CD4-positive, alpha-beta T cell treated with Interleukin-15 for 1 hour (primary cell): ENCODE measurements around the gene DPY19L3.
"Not testable (repeated sequence)": the region's sequence is repeated elsewhere in the genome, so short reads cannot be mapped to it uniquely, and the experiment has no call there.

ENCODE experiments used
- DNase-seq: peaks from one replicate; pipeline ENCODE4 v3.0.0-alpha.2; 2020

DPY19L3 gene

DNA sequence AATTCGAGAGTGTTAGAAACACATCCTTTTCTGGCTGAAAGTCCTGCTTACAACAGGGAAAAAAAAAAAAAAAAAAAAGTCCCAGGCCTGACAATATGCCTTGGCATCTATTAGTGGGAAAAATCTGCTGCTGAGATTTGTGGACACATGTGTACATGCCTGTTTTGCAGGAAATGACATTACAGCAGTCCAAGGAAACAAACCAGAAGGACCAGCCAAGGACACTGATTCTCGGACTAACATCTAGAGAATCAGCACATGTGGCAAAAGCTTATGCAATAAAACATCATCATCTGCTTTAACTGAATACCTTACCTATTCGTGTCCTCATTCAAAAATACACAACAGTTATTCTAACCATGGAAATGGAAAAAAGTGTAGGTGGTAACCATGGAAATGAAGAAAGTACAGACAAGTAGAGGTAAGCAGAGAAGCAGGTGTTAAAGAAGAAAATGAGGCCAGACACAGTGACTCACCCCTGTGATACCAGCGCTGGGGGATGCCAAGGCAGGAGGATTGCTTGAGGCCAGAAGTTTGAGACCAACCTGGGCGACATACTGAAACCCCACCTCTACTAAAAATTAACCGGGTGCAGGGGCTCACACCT is 9.4 kb upstream of the DPY19L3 start:
- DNase-seq = no peak

DNA sequence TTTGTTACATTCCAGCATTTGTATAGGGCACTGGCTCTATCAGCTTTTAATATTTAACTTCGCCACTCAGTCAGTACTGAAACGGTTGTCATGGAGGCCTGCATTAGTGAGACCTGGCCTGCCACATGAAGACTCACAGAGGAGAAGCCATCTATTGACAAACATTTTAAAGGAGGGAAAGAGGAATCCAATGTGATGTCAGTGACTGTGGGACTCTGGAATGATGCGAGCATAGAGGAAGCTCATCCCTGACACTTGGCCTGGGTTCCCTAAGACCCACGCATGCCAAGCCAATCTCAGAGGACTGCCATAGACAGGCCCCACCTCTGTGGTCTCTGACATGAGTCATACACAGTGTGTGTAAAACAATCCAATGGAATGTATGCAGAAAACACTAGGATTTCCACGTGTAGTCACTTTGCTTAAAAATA is 7.9 kb upstream of the DPY19L3 start:
- no peak for DNase-seq

DNA sequence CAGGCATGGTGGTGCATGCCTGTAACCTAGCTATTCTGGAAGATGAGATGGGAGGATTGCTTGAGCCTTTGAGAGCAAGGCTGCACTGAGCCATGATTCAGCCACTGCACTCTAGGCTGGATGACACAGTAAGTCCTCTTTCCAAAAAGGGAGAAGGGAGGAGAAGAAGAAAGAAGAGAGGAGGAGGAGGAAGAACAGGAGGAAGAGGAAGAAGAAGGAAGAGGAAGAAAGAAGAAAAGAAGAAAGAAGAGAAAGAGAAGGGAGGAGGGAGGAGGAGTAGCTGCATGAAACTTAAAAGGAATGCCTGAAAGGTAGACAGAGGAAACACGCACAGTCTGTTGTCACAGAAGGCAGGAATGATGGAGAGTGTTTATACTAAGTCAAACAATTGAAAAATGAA is 3.6 kb upstream of the DPY19L3 start:
- DNase-seq = no peak

GRCh38 chr19:32403291-32403995 is 2.1 kb upstream of the DPY19L3 start:
- DNase-seq = no peak

GRCh38 chr19:32404213-32404932 is 1.2 kb upstream of the DPY19L3 start:
- no peak for DNase-seq

- peak; percentile 24 for DNase-seq
Observed at GRCh38 chr19:32404933-32405430, 588 bp upstream of the DPY19L3 start.

- DNase-seq = no peak
Observed at GRCh38 chr19:32406161-32407003, 812 bp downstream of the DPY19L3 start.

GRCh38 chr19:32407004-32407992 is 1.7 kb downstream of the DPY19L3 start:
- no peak for DNase-seq

- DNase-seq = no peak
Observed at GRCh38 chr19:32415246-32415645, 9.7 kb downstream of the DPY19L3 start.

DNA sequence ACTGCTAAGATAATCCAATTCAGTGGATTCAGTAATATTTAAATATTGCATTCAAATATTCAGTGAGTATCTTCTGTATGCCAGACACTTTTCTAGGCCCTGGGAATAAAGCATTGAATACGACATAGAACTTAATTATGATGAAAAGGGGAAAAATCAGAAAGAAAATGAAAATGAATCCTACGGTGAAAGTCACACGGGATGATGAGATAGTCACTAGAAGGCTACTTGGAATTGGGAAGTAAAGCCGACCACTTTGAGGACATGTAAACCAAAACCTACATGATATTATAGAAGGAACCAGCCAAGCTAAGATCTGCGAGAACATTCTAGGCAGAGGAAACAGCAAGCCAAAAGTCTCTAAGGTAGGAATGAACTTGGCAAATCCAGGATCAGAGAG is 10.1 kb downstream of the DPY19L3 start:
- no peak for DNase-seq

GRCh38 chr19:32416749-32417456 is 11.3 kb downstream of the DPY19L3 start:
- DNase-seq = no peak

- no peak for DNase-seq
Observed at GRCh38 chr19:32418155-32418554, 12.6 kb downstream of the DPY19L3 start.

- DNase-seq = peak; percentile 30
Observed at GRCh38 chr19:32421589-32422361, 16.2 kb downstream of the DPY19L3 start.

GRCh38 chr19:32422435-32422834 is 16.9 kb downstream of the DPY19L3 start:
- no peak for DNase-seq

- not testable (repeated sequence) for DNase-seq
Observed at GRCh38 chr19:32423944-32424343, 18.4 kb downstream of the DPY19L3 start.

DNA sequence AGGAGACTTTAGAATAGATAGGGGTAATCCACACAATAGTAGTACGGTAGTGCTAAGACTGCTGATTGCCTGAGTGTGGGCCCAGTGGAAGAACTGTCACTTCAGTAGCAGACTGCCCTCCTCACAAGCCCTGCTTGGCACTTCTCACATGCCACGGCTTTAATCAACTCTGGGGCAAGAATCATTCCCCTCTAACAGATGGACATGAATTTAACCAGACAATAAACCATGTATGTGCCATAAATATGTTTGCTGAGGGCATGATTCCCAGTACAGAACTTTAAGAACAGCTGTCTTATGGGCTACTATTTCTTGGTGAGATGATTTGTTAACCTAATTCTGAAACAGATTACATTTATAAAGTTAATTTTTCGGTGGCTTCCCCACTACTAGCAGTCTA is 22.0 kb downstream of the DPY19L3 start:
- no peak for DNase-seq

DNA sequence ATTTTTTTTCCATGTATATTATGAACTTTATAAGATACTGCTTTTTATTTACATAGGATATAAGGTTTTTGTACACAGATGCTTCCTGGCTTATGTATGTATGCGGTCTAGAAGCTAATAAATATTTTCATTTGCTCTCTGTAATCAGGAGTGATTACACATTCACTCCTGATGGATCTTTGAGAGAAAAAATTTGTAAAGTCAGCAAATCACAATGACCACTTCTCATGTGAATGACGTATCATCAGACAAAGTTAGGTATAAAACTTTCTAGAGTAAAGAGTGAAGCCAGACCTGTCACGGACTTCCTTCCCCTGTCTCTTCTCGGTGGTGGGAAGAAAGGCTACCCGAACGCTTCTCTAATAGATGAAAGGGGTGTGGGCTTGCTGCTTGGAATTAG is 31.1 kb downstream of the DPY19L3 start:
- DNase-seq = no peak

DNA sequence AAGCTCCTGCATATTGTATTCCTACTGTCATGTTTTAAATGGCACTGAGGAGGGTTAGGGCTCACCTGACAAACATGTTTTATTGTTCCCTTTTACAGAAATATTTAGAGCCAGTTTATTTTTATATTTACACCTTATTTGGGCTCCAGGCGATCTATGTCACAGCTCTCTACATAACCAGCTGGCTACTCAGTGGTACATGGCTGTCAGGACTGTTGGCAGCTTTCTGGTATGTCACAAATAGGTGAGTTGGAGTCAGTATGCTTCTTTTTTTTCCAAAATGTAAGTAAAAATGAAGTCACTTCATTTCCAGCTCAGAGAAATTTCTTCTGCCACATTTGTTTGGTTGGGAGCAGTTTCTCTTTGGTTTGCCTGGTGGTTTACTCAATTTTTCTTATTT is 31.5 kb downstream of the DPY19L3 start:
- no peak for DNase-seq

DNA sequence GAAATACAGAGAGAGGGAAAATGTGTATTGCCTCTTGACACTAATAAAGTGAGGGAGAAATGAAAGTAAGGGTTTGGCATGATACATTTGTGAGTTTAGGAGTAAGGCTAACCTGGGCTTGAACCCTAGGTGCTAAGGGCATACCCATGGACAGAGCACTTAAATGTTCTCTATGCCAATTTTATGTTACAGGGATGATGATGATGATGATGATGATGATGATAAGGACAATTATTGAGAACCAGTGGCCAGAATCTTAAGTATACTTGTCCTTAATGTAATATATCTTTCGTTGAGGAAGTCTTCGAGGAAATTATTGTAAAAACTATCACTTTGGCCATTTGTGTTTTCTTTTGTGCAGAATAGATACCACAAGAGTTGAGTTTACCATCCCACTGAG is 33.2 kb downstream of the DPY19L3 start:
- DNase-seq = no peak

DNA sequence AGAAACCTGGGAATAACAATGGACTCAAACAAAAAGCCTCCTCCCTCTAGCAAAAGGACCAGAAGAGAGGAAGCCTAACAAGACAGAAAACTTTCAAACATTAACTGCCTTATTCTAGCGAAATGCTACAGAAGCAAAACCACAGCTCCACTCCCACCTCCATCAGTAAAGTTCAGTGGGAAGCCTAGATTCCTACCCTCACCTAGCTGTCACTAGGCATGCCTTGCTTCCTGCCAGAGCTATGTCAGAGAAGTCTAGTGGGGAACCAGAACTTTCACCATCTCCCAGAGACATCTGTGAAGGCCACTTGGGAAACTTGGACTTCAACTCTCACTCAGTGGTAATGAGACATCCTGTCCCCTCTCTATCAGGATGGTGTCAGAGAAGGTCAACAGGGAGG is 37.1 kb downstream of the DPY19L3 start:
- no peak for DNase-seq
